Measurements from ENCODE around the gene STUB1.

- TF ChIP-seq CTCF (IDR thresholded peaks at IDR 0.05) (no peak), POLR2A (IDR thresholded peaks at IDR 0.05) (no peak)
Observed at GRCh38 chr16:718922-719321, 38.7 kb downstream of the STUB1 start.

Measured in stomach (tissue), 4 donors.